H1 (cell line): Measurements from ENCODE around the gene FAT3. TPM values are rescaled to one million over a fixed set of nuclear protein-coding genes. Genes with fewer than 3 reads are reported as not detected.
A peak's percentile ranks its signal among the peaks of the same experiment; 100 is the strongest.

ENCODE experiments used
- ATF2 ChIP-seq: IDR thresholded peaks from 2 replicates; pipeline ENCODE4 v1.6.1; 2012; ENCODE audit warnings: low read length, inconsistent platforms
- BACH1 ChIP-seq: IDR thresholded peaks from 2 replicates; pipeline ENCODE4 v1.6.1; 2012; ENCODE audit warnings: low read length, improper control_type of control experiment
- BRCA1 ChIP-seq: IDR thresholded peaks from 2 replicates; pipeline ENCODE4 v1.6.1; 2012; ENCODE audit warnings: low read depth, low read length, improper control_type of control experiment
- EZH2 ChIP-seq: fragments of 200-600 bp; sonication (generic); IDR thresholded peaks from 2 replicates; pipeline ENCODE4 v1.7.1; 2012; ENCODE audit warnings: low read depth, mild to moderate bottlenecking, moderate library complexity, low read length, inconsistent platforms; ENCODE audit not compliant: severe bottlenecking
- FOSL1 ChIP-seq: IDR thresholded peaks from 2 replicates; pipeline ENCODE4 v1.6.1; 2011; ENCODE audit warnings: mild to moderate bottlenecking, low read depth, low read length, moderate library complexity; ENCODE audit not compliant: insufficient read depth
- GABPA ChIP-seq: IDR thresholded peaks from 2 replicates; pipeline ENCODE4 v1.6.1; 2011; ENCODE audit warnings: mild to moderate bottlenecking, low read length, moderate library complexity, borderline replicate concordance; ENCODE audit not compliant: insufficient read depth
- GTF2F1 ChIP-seq: IDR thresholded peaks from 2 replicates; pipeline ENCODE4 v1.6.1; 2012; ENCODE audit warnings: low read depth, low read length, improper control_type of control experiment, borderline replicate concordance
- HDAC2 ChIP-seq, 2 experiments: fragments of 300-600 bp in 1 of 2; sonication (generic) in 1 of 2; IDR thresholded peaks; 2 replicates each; pipeline ENCODE4 v1.6.1; 2011 to 2012; ENCODE audit warnings: low read depth in 2 of 2, low read length in 2 of 2, mild to moderate bottlenecking in 2 of 2, moderate library complexity in 2 of 2, borderline replicate concordance in 1 of 2, inconsistent platforms in 1 of 2
- HDAC6 ChIP-seq: IDR thresholded peaks from one replicate; pipeline ENCODE4 v1.7.1; 2012; ENCODE audit warnings: low read depth, mild to moderate bottlenecking, inconsistent platforms, low read length, moderate library complexity
- KDM5A ChIP-seq: fragments of 200-600 bp; IDR thresholded peaks from 2 replicates; pipeline ENCODE4 v1.7.1; 2012; ENCODE audit warnings: mild to moderate bottlenecking, low read length, inconsistent platforms, mixed read lengths
- MAFK ChIP-seq: IDR thresholded peaks from 2 replicates; pipeline ENCODE4 v1.6.1; 2012; ENCODE audit warnings: low read depth, mild to moderate bottlenecking, improper control_type of control experiment, low read length
- MAX ChIP-seq: IDR thresholded peaks from 2 replicates; pipeline ENCODE4 v1.6.1; 2012; ENCODE audit warnings: inconsistent platforms
- PHF8 ChIP-seq: fragments of 200-600 bp; sonication (generic); conservative IDR thresholded peaks from 2 replicates; pipeline ENCODE4 v1.7.1; 2012; ENCODE audit warnings: low read depth, mild to moderate bottlenecking, inconsistent platforms, low read length, moderate library complexity
- POU5F1 ChIP-seq: IDR thresholded peaks from 2 replicates; pipeline ENCODE4 v1.6.1; 2011; ENCODE audit warnings: low read depth, mild to moderate bottlenecking, low read length, moderate library complexity
- RAD21 ChIP-seq, 2 experiments: IDR thresholded peaks in 1 of 2; conservative IDR thresholded peaks in 1 of 2; 2 replicates each; pipeline ENCODE4 v1.6.1; 2011; ENCODE audit warnings: low read depth in 2 of 2, low read length in 2 of 2, improper control_type of control experiment in 1 of 2, inconsistent platforms in 1 of 2, mild to moderate bottlenecking in 1 of 2, moderate library complexity in 1 of 2
- SIRT6 ChIP-seq: IDR thresholded peaks from one replicate; pipeline ENCODE4 v1.7.1; 2012; ENCODE audit warnings: low read length, inconsistent platforms
- SP2 ChIP-seq: IDR thresholded peaks from 2 replicates; pipeline ENCODE4 v1.6.1; 2012; ENCODE audit warnings: mild to moderate bottlenecking, low read length, inconsistent platforms
- SP4 ChIP-seq: IDR thresholded peaks from 2 replicates; pipeline ENCODE4 v1.6.1; 2012; ENCODE audit warnings: low read length, inconsistent platforms
- TAF1 ChIP-seq: IDR thresholded peaks from 2 replicates; pipeline ENCODE4 v1.6.1; 2011; ENCODE audit warnings: mild to moderate bottlenecking, low read depth, low read length
- TEAD4 ChIP-seq: IDR thresholded peaks from 2 replicates; pipeline ENCODE4 v1.6.1; 2012; ENCODE audit warnings: low read depth, low read length, inconsistent platforms, mixed read lengths
- polyA plus RNA-seq, 7 experiments: library from polyadenylated mRNA; depleted of rRNA in 3 of 7; stranded (reverse) in 5 of 7; unstranded in 2 of 7; fragments of >200 nt in 5 of 7; fragments of 200-250 nt in 2 of 7; gene quantifications; 1 replicate in 5 of 7; 2 replicates in 1 of 7; 4 replicates in 1 of 7; pipeline versions ENCODE4 v1.2.1 to v1.2.3, GENCODE V29; 2011 to 2013; ENCODE audit warnings: missing spikeins in 2 of 7, mixed read lengths in 2 of 7
- total RNA-seq: library from RNA; stranded (reverse); fragmentation: NEBNext Ultra II Directional; extraction: Animal tissue kit (Norgen Biotek cat#: 25700); gene quantifications from 2 replicates; pipeline ENCODE4 v1.2.1, GENCODE V29; 2021
- TF ChIP-seq, protein P1 (sequence below): IDR thresholded peaks from 2 replicates; pipeline ENCODE4 v1.6.1; 2011; ENCODE audit warnings: low read length, improper control_type of control experiment

The FAT3 gene
- total and polyA plus RNA-seq, 2 of the 8 experiments (the other 6 are each of a cell fraction or from before 2014, with no cell fraction given), result 7.2 to 18.4 TPM

GRCh38 chr11:92225568-92226330, 1.1 kb downstream of the FAT3 start (continued):
- TF ChIP-seq HDAC2 (IDR thresholded peaks at IDR 0.05; ENCODE audit: borderline replicate concordance in 1 of 2, low read depth in 2 of 2, low read length in 2 of 2) (no peak), MAFK (no peak), MAX (peak; percentile 24; the same call in 1 of the 2 replicates), GTF2F1 (no peak), EZH2 (peak; percentile 32), BRCA1 (no peak), ATF2 (no peak), SP2 (no peak), GABPA (no peak), PHF8 (no peak; the same call in none of the 2 replicates), TEAD4 (0 out of 2 replicates have a peak, but pooled peaks have one; percentile 49), FOSL1 (no peak), RAD21 (IDR thresholded peaks at IDR 0.05 in 1 of 2, conservative IDR thresholded peaks at IDR 0.05 in 1 of 2; ENCODE audit: low read depth in 2 of 2, low read length in 2 of 2) (0 out of 4 replicates have a peak, but pooled peaks of 1 of the 2 experiments have one; percentile 5), POU5F1 (no peak), BACH1 (no peak), KDM5A (no peak), SP4 (no peak), SIRT6 (no peak), TAF1 (no peak), HDAC6 (no peak)
- TF ChIP-seq, protein P1, sequence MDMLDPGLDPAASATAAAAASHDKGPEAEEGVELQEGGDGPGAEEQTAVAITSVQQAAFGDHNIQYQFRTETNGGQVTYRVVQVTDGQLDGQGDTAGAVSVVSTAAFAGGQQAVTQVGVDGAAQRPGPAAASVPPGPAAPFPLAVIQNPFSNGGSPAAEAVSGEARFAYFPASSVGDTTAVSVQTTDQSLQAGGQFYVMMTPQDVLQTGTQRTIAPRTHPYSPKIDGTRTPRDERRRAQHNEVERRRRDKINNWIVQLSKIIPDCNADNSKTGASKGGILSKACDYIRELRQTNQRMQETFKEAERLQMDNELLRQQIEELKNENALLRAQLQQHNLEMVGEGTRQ, result no peak
